ENCODE results near the gene MSI1.

The MSI1 gene

DNA sequence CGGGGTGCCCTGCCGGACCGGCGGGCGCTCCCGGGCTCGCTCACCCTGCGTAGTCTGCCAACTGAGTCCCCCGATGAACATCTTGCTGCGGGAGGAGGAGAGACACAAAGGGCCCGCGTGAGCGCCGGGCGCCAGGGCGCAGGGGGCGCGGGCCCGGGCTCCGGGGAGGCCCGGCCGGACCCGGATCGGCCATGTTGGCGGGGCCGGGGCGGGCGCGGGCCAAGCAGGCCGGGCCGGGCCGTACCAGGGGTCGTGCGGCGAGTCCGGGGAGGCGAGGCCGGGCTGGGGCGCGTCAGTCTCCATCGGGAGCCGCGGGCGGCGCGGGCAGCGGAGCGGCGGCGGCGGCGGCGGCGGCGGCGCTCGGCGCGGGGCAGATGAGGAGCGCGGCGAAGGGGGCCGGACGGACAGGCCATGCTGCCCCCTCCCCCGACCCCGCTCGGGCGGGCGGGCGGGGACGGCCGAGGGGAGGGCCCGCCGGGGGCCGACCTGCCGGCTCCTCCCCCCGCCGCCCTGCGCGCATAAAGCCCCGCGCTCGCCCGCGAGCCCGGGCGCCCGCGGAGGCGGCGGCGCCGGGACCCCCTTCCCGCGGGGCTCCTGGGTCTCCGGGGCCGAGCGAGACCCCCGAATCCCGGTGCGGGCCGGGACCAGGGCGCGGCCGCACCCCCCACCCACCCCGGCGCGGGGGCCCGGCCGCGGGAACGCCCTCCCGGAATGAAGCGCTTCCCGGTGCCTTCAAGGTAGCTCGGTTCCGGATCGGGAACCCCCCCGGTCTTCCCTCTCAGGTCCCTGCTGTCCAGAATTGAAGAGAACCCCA lies at the start of gene MSI1:
Gene MSI1 (minus strand): TSS at position 376 of the 814 bp plus-strand sequence. CDS start 73 bp downstream, at position 303.
- no peak for DNase-seq

DNA sequence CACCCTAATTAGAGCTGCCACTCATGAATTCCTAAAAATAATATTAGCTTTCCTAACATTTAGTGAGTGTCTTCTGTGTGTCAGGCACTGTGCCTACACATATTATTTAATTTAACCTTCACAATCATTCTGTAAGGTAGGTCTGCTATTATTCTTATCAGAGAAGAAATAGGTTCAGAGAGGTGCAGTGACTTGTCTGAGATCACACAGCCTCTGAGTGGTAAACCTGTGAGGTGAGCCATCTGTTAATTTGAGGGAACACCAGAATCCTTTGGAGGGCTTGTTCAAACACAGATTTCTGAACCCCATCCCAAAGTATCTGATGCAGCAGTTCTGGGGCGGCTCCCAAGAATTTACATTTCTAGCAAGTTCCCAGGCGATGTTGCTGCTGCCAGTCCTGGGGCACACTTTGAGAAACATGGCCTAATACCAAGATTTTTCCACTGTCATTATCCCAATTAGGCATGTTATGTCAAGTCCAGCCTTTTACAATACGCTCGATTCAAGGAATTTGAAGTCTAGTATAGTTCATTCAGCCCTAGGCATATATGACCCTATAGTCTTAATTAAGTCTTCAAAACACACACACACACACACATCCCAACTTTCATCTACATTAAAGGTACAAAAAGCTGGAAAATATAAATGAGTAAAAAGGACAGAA lies 49.1 kb upstream of the MSI1 start:
- no peak for DNase-seq

DNA sequence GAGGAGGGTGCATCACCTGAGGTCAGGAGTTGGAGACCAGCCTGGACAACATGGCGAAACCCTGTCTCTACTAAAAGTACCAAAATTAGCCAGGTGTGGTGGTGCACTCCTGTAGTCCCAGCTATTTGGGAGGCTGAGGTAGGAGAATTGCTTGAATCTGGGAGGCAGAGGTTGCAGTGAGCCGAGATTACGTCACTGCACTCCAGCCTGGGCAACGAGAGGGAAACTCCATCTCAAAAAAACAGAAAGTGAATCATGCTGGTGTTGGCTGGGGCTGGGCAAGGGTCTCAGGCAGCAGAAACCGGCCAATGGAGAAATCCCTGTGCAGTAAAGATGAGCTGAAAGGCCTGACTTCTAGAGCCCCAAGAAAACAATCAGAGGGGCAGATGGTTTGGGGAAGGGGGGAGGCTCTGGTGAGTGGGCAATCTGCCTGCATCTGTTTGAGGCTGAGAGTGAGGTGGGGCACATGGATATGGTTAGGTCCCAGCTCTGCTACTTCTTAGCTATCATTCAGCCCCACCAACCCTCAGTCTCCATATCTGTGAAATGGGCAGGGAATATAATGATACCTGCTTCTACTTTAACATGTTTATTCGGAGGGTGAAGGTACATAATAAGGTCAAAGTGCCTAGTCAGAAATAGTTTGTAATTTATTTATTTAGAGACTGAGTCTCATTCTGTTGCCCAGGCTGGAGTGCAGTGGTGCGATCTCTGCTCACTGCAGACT lies 47.7 kb upstream of the MSI1 start:
- DNase-seq, result no peak

DNA sequence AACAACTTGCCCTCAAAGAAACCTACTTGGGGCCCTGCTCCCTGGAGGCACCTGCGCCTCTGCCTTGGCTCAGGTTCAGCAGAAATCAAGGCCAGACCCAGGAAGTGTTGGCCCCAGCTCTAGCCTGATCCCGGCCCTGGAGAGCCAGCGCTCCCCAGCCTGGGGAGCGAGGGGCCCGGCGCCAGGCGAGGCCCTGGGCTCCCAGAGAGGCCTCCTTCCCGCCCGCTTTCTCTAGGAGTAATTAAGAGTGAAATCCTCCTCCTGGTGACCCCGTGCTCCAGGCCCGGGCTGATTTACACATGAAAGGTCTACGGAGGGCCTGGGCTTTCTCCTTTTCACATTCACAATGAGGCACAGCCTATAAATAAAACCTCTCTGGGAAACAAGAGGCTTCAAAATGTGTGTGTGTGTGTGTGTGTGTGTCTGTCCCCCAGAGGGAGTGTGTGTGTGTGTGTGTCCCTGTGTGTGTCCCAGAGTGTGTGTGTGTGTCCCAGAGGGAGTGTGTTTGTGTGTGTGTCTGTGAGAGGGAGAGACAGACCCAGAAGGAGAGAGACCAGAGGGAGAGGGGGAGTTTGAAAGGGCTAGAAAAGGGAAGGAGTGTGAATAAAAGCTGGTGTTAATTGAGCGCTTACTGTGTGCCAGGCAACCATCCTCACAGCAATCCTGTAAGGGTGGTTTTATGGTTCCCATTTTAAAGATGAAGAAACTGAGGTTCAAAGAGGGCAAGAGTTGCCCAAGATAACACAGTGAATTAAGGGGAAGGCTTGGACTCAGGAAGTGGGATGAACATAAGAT lies 45.1 kb upstream of the MSI1 start:
- no peak for DNase-seq

DNA sequence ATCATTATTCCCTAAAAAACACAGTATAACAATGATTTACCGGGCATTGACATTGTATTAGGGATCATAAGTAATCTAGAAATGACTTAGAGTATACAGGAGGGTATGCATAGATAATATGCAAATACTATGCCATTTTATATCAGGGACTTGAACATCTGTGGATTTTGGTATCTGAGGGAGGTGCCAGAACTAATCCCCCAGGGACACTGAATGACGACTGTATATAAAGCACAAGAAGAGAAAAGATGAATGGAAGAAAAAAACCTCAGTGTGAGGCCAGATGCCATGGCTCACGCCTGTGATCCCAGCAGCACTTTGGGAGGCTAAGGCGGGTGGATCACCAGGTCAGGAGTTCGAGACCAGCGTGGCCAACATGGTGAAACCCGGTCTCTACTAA lies 43.5 kb upstream of the MSI1 start:
- DNase-seq, result no peak

DNA sequence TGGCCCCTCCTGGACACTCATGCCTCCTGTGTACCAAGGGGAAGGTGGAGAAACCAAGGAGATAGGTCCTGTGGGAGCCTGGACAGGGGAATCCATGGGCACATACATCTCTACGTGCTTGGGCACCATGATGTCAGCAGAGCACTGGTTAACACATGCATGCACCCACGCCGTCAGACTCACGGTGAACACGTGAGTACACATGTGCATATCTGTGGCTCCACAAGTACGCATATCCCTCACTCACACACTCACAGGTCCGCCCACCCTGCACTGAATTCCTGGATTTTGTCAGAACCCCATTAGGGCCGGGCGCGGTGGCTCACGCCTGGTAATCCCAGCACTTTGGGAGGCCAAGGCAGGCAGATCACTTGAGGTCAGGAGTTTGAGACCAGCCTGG lies 39.8 kb upstream of the MSI1 start:
- DNase-seq, result no peak

DNA sequence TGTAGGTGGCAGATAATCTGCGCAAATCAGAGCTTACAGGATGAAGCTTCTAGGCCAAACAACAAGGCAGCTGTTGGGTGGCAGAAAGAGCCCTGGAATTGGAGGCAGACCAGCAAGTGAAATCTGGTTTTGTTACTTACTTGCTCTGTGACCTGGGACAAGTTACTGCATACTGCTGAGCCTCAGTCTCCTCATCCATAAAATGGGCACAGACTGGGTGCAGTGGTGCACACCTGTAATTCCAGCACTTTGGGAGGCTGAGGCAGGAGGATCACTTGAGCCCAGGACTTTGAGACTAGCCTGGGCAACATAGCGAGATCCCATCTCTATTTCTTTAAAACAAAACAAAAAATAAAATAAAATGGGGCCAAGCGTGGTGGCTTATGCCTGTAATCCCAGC lies 37.6 kb upstream of the MSI1 start:
- DNase-seq, result no peak

DNA sequence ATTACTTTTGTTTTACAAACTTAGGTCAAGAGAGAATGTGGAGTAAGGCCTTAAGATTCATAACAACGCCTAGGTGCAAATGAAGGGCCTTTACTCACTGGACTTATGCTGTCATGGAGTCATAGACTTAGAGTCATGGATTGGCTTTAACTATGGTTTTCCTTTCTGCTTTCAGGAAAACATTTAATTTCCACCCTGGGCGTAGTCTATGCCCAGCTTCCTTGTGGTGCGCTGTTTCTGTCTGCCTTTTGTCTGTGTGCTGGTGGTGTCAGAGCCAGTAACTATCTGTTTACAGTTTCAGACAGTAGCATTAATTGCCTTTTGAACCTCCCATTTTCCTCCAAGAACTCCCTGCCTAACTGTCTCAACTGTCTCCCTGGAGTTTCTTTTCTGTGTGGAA lies 37.1 kb upstream of the MSI1 start:
- no peak for DNase-seq

DNA sequence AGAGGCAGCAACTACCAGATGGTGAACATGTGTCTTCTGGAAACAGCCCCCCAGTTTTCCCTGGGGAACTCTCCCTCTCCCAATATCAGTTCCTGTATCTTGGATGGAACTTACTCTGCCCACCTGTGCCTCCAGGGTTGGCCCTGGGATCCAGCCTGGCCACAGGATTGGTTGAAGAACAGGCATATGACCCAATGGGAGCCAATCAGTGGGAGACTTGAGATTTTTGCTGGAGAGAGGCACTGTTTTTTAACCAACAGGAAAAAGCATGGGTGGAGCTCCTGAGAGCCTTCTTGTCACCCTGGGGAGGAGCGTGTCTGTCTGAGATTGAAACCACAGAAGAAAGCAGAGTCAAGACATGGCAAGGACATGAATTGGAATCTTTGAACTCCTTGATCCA lies 35.3 kb upstream of the MSI1 start:
- DNase-seq, result no peak

DNA sequence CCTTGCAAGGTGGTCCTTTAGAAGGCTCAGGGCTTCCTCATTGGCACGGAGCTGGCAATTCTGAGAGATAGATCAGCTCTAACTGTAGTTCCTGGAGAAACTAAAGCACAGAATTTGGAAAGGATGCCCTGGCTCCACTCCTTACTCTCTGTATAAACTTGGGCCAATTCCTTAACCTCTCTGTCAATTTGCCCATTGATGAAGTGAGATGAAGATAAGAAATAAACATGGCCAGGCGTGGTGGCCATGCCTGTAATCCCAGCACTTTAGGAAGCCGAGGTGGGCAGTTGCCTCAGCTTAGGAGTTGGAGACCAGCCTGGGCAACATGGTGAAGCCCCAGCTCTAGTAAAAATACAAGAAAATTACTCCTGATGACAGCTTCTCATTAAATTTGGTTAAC lies 34.9 kb upstream of the MSI1 start:
- no peak for DNase-seq

DNA sequence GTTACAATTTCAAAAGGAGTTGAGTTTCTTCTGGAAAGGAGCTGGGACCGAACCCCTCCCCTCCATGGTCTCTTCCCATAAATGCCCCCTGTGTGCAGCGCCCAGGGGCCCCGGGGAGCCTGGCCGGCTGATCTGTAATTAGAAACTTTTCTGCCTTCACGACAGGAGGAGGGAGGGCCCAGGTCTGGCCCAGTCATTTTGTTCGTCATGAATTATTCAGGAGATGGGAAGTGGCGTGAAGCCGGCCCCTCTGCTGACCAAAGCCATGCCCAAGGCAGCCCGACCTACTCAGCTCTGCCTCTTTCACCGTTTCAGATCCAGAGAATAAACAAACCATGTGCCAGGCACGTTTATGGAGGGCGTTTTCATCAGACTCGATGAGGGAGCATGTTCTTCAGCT lies 33.3 kb upstream of the MSI1 start:
- DNase-seq, result no peak

DNA sequence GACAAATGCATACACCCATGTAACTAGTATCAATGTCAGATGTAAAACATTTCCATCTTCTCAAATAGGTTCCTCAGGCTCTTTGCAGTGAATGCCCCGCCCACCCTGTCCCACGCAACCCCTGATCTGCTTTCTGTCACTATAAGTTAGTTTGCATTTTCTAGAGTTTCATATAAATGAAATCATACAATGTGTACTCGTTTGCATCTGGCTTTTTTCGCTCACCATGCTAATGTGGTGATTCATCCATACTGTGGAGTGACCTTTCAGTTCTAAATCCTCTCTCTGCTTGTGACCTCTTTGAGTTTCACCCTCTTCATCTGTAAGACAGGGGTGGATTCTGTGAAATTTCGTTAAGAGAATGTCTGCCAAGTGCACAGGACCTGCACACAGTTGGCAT lies 30.6 kb upstream of the MSI1 start:
- DNase-seq, result no peak

DNA sequence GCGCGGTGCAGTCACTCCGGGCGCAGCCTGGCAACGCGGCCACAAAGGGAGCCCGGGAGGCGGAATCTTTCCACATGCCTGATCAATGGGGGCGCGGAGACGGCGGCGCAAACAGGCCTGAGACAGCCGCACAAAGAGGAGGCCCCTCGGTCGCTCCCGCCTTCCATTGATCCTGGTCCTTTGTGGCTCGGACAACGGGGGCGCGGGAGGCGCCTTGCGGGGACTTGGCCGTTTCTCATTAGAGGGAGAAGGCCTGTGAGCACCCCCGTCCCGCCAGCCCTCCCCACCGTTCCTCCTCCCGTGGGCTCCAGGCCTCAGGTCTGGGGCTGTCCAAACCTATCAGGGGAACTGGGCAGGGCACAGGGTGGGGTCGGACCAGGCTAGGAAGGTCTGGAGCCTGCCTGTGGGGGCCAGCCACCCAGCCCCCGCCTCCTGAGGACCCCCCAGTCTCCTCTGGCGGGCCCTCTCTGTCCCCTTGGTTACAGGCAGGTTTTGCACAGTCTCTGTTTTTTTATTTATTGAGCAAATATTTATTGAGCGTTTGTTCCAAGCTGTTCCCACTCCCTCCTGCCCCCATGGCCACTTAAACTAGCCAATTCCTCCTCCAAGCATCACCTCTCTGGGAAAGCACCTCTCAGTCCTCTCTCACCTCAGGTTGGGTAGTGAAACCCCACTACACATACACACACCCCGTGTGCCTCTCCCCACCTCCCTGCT lies 29.0 kb upstream of the MSI1 start:
- no peak for DNase-seq

DNA sequence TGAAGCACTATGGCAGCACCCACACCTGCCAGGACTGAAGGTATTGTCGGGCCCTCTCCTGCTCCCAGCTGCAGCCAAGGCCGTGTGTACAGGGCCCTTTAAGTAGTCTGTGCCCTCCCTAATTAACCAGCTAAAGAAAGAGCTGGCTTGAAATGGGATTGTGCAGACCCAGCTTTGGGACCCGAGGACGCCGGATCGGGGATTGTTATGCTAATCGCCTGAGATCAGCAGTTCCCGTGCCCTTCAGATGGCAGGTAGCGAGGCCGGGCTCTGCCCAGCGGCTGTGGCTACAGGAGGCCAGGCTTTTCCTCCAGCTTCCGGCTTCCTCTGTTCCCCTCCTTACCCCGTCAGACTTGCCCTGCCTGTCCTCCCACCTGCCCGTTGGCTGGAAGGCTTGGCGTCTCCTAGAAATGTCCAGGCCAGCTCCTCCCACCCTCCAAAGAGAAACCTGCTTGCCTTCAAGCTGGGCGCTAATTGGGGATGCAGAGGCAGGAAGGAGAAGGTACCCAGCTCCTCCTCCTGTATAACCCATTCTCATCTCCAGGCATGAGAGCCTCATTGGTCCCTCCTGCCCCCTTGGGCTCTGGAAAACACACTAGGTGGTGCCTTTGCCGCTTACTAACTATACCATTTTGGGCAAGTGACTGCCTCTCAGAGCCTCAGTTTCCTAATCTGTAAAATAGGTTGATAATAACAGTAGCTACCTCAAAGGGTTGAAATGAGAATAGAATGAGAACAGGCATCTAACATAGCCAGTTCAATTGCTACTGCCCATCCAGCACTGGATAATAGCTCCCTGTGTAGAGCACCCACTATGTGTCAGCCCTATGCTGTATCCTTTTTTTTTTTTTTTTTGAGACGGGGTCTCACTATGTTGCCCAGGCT lies 25.8 kb upstream of the MSI1 start:
- DNase-seq, result no peak

DNA sequence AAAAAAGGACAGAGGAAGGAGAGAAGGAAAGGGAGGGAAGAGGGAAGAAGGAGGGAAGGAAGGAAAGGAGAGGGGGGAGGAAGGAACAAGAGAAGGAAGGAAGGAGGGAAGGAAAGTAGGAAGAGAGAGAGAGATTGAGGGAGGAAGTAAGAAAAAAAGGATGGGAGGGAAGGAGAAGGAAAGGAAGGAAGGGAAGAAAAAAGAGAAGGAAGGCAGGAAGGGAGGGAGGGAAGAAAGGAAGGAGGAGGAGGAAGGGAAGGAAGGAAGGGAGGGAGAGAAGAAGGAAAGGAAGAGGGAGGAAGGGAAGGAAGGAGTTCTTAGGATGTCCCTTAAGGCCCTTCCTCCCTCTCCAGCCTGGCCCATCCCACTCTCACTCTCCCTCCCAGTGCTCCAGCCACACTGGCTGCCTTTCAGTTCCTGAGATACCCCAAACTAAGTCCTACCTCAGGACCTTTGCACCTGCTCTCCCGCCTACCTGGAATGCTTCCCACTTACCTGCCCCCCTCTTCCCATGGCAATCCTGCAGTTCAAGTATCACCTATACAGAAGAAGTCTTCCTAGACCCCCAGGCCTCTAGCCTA lies 21.7 kb upstream of the MSI1 start:
- DNase-seq, result no peak

DNA sequence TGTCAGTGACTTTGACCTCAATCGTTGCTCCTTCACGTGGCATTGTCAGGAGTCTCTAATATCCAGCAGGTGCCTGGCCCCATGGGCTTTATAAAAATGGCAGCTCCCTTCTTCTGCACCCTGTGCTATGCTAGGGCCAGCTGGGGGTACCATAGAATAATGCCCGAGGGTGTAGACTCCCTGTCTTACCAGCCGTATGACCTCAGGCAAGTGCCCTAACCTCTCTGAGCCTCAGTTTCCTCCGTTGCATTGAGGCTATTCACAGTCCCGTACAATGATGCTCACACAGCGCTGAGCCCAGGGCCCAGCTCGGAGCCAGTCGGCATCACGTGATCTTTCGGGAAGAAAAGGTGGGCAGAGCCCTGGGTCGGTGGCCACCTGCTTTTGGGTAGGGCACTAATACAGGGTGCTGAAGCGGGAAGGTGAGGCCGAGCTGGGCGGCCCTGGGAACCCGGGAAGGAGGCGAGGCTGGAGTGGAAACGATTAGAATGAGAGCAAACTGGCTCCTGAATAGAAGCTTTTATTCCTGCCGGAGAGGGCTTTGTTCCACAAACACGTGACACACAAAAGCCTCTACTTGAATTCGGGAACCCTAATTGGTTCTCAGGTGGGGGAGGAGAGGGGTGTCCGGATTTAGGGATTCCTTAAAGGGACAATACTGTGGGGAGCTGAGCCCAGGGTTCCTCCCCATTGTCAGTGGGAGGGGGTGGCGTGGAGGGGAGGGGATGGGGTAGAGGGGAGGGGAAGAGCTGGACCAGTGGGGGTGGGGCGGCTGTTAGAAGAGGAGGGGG lies 19.9 kb upstream of the MSI1 start:
- no peak for DNase-seq

DNA sequence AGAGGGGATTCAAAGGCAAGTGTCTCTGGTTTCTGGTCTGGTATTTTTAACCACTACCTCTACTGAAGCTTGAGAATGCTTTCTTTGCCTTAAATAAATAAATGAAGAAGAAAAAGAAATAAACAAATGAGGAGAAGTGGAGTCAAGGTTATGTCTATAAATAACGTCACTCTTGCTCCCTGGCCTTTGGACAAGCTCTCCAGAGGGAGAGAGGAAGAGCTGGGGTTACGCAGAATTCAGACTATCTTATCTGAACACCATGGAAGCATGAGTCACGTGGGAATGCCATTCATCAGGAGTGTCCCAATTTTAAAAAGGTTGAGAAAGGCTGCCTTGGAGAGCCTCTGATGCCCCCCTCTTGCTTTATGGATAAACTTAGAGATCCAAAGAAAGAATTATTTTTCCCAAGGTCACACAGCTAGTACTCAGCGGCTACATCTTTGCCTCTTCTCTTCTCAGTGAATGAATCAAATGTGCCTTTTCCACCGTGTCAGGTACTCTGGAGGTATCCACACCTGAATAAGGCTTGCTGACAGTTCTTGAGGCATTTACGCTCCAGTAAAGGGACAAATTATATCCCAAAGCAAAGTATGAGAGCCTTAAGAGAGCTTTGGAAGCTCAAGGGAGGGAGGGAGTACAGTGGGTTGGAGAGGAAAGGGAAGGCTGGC lies 12.9 kb upstream of the MSI1 start:
- DNase-seq, result no peak

DNA sequence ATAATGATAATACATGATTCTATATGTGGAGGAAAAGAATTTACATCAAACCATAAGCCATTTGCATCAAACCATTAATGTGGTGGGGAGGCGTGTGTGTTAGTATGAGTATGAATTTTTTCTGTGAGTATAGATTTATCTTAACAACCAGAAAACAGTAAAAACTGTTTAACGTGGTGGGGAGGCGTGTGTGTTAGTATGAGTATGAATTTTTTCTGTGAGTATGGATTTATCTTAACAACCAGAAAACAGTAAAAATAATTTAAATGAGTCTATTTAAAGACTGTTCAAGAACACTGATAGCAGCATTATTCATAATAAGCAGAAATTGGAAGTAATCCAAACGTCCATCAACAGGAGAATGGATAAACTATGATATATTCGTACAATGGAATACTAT lies 9.1 kb upstream of the MSI1 start:
- no peak for DNase-seq

DNA sequence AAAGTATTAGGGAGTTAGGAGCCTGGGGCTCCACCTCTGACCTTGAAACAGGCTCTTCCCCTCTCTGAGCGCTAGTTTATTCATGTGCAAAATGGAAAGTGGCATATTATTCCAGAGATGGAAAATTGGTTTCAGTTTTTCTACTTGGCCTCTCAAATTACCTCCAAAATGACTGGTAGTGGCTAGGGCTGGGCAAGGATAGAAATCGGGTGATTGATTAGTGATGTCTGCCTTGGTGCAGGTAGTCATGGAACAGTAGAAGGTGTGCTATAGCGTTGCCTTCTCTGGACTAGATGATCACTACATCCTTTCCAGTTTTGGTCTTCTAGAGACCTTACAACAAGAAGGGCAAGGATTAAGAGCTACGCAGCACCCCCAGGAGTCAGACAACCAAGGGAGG lies 8.6 kb upstream of the MSI1 start:
- no peak for DNase-seq

All from stimulated activated naive CD4-positive, alpha-beta T cell (primary cell).